ENCODE measurements around the gene CRACR2A. TPM values are rescaled to one million over a fixed set of nuclear protein-coding genes. Genes with fewer than 3 reads are reported as not detected.

The CRACR2A gene
- total RNA-seq, 4 donors from 2014 or later: 1.2 to 7.9 (median 2.2) TPM

GRCh38 chr12:3580094-3580749 is 172.7 kb downstream of the CRACR2A start:
- no peak for TF ChIP-seq CTCF (IDR thresholded peaks at IDR 0.05)
- no peak for TF ChIP-seq POLR2A (IDR thresholded peaks at IDR 0.05)
- H3K4me1 ChIP-seq: no peaks in the 10 kb centered on the region
- no peaks in the 10 kb centered on the region for H3K36me3 ChIP-seq
- DNase-seq: no peak
- intact Hi-C loops (cut with DNase I): no loop called here
- no peaks in the 10 kb centered on the region for H3K9me3 ChIP-seq
- H3K27ac ChIP-seq: no peak overlapping the region
- 80 to 86% methylated on average over 13 of the region's 13 CpGs for WGBS, 2 donors
- no peaks in the 10 kb centered on the region for H3K27me3 ChIP-seq
- no peak overlapping the region for H3K4me3 ChIP-seq (replicated peaks in 1 of 3)

DNA sequence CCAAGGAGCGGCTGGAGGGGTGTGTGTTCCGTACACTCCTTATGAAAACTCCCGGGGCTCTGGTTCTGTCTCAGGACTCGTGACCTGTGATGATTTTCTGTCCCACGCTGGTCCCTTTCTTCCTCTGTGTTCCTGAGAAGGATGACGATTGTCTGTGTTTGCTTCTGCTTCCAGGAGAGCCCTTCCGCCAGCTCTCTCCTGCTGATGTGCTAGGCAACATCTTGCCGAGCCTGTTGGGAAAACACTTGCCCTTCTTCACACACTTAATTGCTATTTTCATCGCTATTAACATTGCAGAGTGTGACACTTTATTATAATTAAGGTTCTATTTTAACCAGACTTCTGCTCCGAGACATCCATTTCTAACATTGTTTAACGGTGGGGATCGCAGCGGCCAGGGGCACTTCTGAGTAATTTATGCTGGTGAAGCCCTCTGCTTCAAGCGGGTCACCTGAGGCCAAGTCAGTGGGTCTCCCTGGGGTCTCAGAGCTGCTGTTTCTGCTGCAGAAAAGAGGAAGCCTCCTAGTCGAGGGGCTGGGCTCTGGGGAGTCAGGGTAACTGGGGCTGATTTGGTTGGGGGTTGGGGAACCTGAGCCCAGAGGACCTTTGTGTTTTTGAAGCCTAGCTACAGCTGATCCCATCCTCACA is 173.3 kb downstream of the CRACR2A start:
- no peaks in the 10 kb centered on the region for H3K4me1 ChIP-seq
- no peaks in the 10 kb centered on the region for H3K9me3 ChIP-seq
- no peaks in the 10 kb centered on the region for H3K27me3 ChIP-seq
- 76 to 78% methylated on average over 15 of the region's 15 CpGs for WGBS, 2 donors
- H3K36me3 ChIP-seq: no peaks in the 10 kb centered on the region
- H3K27ac ChIP-seq: no peak overlapping the region
- H3K4me3 ChIP-seq (replicated peaks in 1 of 3): no peak overlapping the region
- no peak for DNase-seq
- TF ChIP-seq POLR2A (IDR thresholded peaks at IDR 0.05) (no peak), CTCF (IDR thresholded peaks at IDR 0.05) (no peak)
- intact Hi-C loops (cut with DNase I): no loop called here

- Histone ChIP-seq H3K4me3 (replicated peaks in 1 of 3) (no peak overlapping the region), H3K9me3 (no peaks in the 10 kb centered on the region), H3K4me1 (no peaks in the 10 kb centered on the region), H3K27me3 (no peaks in the 10 kb centered on the region), H3K36me3 (no peaks in the 10 kb centered on the region), H3K27ac (no peak overlapping the region)
- intact Hi-C loops (cut with DNase I): no loop called here
- 81% methylated on average over 5 of the region's 5 CpGs for WGBS, 2 donors
- TF ChIP-seq POLR2A (IDR thresholded peaks at IDR 0.05) (no peak), CTCF (IDR thresholded peaks at IDR 0.05) (no peak)
- DNase-seq: no peak
Measured at GRCh38 chr12:3578557-3578956, 174.4 kb downstream of the CRACR2A start.

- Histone ChIP-seq H3K4me1 (peaks cover 0 to 5% of the 10 kb centered on the region in 2 donors), H3K27me3 (no peaks in the 10 kb centered on the region), H3K27ac (no peak overlapping the region), H3K4me3 (replicated peaks in 1 of 3) (no peak overlapping the region), H3K9me3 (no peaks in the 10 kb centered on the region), H3K36me3 (no peaks in the 10 kb centered on the region)
- intact Hi-C loops (cut with DNase I): no loop called here
- TF ChIP-seq POLR2A (IDR thresholded peaks at IDR 0.05) (no peak), CTCF (IDR thresholded peaks at IDR 0.05) (no peak)
- DNase-seq: no peak
- WGBS, 2 donors: 87 to 91% methylated on average over 8 of the region's 9 CpGs
Measured at GRCh38 chr12:3576891-3577290, 176.0 kb downstream of the CRACR2A start.

- Histone ChIP-seq H3K27me3 (no peaks in the 10 kb centered on the region), H3K4me3 (replicated peaks in 1 of 3) (no peak overlapping the region), H3K4me1 (peaks cover 4 to 20% of the 10 kb centered on the region in 2 donors), H3K36me3 (no peaks in the 10 kb centered on the region), H3K9me3 (no peaks in the 10 kb centered on the region), H3K27ac (no peak overlapping the region)
- TF ChIP-seq CTCF (IDR thresholded peaks at IDR 0.05) (no peak), POLR2A (IDR thresholded peaks at IDR 0.05) (no peak)
- WGBS, 2 donors: 74 to 82% methylated on average over 7 of the region's 7 CpGs
- intact Hi-C loops (cut with DNase I): no loop called here
- no peak for DNase-seq
Measured at GRCh38 chr12:3574986-3575385, 177.9 kb downstream of the CRACR2A start.
